ENCODE measurements around the gene PI4KA.

PI4KA gene

DNA sequence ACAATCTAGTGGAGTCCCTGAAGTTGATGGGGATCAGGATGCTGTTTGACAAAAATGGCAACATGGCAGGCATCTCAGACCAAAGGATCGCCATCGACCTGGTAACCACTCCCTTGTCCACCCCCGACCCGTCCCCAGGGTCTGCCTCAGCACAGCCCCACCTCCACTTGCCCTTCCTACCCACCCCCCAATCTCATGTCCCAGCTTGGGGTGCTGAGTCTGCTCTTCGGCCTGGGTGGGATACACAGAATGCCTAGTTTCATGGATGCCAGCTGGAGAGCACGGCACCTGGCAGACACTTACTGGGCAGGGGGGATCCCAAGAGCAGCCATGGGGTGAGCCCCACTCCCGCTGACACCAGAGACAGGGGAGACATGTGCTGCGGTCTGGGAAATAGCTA is 72.6 kb downstream of the PI4KA start:
- H3K27ac ChIP-seq = no peak overlapping the region
- TF ChIP-seq, protein P1, sequence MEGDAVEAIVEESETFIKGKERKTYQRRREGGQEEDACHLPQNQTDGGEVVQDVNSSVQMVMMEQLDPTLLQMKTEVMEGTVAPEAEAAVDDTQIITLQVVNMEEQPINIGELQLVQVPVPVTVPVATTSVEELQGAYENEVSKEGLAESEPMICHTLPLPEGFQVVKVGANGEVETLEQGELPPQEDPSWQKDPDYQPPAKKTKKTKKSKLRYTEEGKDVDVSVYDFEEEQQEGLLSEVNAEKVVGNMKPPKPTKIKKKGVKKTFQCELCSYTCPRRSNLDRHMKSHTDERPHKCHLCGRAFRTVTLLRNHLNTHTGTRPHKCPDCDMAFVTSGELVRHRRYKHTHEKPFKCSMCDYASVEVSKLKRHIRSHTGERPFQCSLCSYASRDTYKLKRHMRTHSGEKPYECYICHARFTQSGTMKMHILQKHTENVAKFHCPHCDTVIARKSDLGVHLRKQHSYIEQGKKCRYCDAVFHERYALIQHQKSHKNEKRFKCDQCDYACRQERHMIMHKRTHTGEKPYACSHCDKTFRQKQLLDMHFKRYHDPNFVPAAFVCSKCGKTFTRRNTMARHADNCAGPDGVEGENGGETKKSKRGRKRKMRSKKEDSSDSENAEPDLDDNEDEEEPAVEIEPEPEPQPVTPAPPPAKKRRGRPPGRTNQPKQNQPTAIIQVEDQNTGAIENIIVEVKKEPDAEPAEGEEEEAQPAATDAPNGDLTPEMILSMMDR (conservative IDR thresholded peaks at IDR 0.05) = no peak
- TF ChIP-seq ZFX (IDR thresholded peaks at IDR 0.05) = no peak

DNA sequence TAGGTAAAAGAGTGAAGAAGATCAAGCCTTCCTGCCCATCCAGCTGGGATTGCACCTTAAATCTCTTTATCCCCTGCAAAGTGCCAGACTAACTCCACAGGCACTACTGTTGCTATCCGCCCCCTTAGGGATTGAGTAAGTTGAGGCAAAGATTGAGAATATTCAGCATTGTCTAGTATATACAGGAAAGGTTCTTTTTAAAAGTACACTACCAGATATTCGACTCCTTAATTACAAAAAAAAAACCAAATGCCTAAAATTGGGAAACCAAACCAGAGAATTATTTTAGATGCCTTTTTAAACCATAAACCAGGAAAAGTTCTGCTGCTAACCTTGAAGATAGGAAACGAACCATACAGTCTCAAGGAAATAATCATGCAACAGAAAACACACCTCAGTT is 73.2 kb downstream of the PI4KA start:
- TF ChIP-seq, protein P1 (conservative IDR thresholded peaks at IDR 0.05) = no peak
- no peak for TF ChIP-seq ZFX (IDR thresholded peaks at IDR 0.05)
- no peak overlapping the region for H3K27ac ChIP-seq

DNA sequence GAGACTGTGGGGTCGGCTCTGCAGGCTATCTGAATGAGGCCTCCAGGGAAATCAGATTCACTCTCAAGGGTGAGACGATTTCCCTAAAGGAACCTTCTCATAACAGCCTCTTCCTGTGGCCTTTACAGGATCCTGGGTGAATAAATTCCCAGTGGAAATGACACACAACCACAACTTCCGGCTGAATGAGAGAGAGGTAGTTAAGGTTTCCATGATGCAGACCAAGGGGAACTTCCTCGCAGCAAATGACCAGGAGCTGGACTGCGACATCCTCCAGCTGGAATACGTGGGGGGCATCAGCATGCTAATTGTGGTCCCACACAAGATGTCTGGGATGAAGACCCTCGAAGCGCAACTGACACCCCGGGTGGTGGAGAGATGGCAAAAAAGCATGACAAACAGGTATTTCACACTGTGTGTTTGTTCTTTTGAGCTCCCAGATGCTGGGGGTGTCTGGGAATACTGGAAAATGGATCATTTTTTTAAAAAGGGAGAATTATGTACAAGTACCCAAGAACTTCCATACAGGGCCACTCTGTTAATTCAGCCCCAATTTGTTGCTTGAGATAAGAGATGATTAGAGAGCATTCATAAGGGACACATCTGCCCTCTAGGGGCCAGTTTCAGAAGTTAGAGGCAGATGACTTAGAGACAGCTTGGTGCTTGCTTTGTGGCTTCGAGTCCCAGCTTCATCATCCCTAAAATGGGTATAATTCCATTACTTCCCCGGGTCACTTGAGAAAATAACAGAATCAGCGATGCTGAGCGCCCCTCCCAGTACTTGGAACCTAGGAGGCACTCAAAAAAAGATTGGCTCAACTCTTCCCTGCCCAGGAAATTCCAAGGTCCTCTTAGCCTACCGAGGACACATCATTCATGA is 74.5 kb downstream of the PI4KA start:
- H3K27ac ChIP-seq = no peak overlapping the region
- TF ChIP-seq ZFX (IDR thresholded peaks at IDR 0.05) = no peak
- TF ChIP-seq, protein P1 (conservative IDR thresholded peaks at IDR 0.05) = peak; percentile 89

DNA sequence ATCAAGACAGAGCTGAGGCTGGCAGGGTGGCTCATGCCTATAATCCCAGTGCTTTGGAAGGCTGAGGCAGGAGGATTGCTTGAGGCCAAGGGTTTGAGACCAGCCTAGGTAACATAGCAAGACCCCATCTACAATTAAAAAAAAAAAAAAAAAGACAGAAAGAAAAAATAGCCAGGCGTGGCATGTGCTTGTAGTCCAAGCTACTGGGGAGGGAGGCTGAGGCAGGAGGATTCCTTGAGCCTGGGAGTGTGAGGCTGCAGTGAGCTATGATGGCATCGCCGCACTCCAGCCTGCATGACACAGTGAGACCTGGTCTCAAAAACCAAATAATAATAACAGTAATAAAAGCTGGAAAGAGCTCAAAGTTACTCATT is 75.3 kb downstream of the PI4KA start:
- no peak overlapping the region for H3K27ac ChIP-seq
- TF ChIP-seq, protein P1 (conservative IDR thresholded peaks at IDR 0.05) = no peak
- TF ChIP-seq ZFX (IDR thresholded peaks at IDR 0.05) = no peak

DNA sequence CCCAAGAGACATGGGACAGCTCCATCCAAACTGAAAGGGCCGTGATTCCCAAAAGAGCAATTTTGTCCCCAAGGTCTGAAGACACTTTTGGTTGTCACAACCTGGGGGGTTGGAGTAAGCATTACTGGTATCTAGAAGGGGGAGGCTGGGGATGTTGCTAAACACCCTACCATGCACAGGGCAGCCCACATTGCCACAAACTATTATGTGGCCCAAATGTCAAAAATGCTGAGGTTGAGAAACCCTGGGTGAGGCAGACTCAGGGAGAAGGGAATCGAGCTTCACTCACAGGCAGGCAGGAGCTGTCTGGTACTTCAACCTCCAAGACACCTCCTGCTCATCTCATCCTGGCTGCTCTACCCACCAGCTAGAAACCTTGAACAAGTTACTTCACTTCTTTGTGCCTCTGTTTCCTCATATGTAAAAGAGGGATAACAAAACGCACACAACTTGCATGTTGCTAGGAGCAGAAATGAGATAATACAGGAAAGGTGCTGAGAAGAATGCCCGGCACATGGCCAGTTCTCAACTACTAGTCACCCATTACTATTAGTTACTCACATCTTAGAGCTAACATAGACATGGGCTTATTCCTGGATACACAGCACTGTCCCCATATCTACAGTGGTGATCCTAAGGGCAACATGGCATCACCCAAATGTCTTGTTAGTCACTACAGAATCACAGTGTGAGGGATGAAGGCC is 75.9 kb downstream of the PI4KA start:
- no peak for TF ChIP-seq ZFX (IDR thresholded peaks at IDR 0.05)
- TF ChIP-seq, protein P1 (conservative IDR thresholded peaks at IDR 0.05) = no peak
- no peak overlapping the region for H3K27ac ChIP-seq

DNA sequence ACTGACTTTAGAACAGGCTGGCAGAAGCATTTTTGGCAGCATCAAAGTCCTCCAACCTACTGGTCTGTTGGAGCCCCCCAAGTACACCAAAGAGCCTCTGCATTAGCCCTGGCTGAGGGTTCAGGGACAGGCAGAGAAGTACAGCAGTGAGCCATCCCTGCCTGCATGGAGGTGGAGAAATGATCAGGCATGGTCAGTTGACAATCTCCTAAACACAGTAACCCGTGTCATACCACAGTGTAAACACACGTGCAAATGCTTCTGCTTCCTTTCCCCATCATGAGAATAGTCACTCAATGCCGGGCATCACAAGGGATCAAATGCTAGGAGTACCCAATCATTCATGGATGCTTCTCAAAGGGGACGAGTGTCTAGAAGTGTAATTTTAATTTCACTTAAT is 76.5 kb downstream of the PI4KA start:
- TF ChIP-seq, protein P1 (conservative IDR thresholded peaks at IDR 0.05) = no peak
- TF ChIP-seq ZFX (IDR thresholded peaks at IDR 0.05) = no peak
- no peak overlapping the region for H3K27ac ChIP-seq

Measured in C4-2B (cell line).